PFSK-1 (cell line): Measurements from ENCODE around the gene IQCE.

Source experiments
- FOXP2 ChIP-seq: optimal IDR thresholded peaks from 2 replicates; pipeline ENCODE3; 2011; ENCODE audit warnings: borderline replicate concordance, control low read depth, inconsistent platforms; ENCODE audit not compliant: insufficient read depth; ENCODE audit errors: extremely low read length, extremely low read depth
- POLR2AphosphoS5 ChIP-seq: IDR thresholded peaks from 2 replicates; pipeline ENCODE4 v1.6.1; 2012; ENCODE audit warnings: low read depth, mild to moderate bottlenecking, control low read depth, low read length, moderate library complexity
- REST ChIP-seq, 2 experiments: IDR thresholded peaks; 2 replicates each; pipeline versions ENCODE4 v1.6.1 to v1.8.0; 2011 to 2012; ENCODE audit warnings: low read depth in 2 of 2, low read length in 2 of 2, control low read depth in 1 of 2, inconsistent platforms in 1 of 2, mild to moderate bottlenecking in 1 of 2, moderate library complexity in 1 of 2; ENCODE audit not compliant: insufficient read depth in 1 of 2
- SIN3A ChIP-seq: IDR thresholded peaks from 2 replicates; pipeline ENCODE4 v1.6.1; 2012; ENCODE audit warnings: mild to moderate bottlenecking, low read length, moderate library complexity, borderline replicate concordance; ENCODE audit not compliant: insufficient read depth
- TAF1 ChIP-seq: IDR thresholded peaks from 2 replicates; pipeline ENCODE4 v1.6.1; 2012; ENCODE audit warnings: low read length, control low read depth, borderline replicate concordance; ENCODE audit not compliant: insufficient read depth

GRCh38 chr7:2524808-2525657 lies 33.7 kb upstream of the IQCE start:
- TF ChIP-seq TAF1, result no peak
- TF ChIP-seq SIN3A, result no peak
- no peak for TF ChIP-seq POLR2AphosphoS5
- no peak for TF ChIP-seq FOXP2
- TF ChIP-seq REST (IDR thresholded peaks at IDR 0.05; ENCODE audit: insufficient read depth in 1 of 2, low read depth in 2 of 2, low read length in 2 of 2), result no peak
